ENCODE data around the gene TMEM186. TPM values are rescaled to one million over a fixed set of nuclear protein-coding genes. Genes with fewer than 3 reads are reported as not detected.
A peak's percentile ranks its signal among the peaks of the same experiment; 100 is the strongest.
"Not testable (repeated sequence)": the region's sequence is repeated elsewhere in the genome, so short reads cannot be mapped to it uniquely, and the experiment has no call there.

The TMEM186 gene, protein sequence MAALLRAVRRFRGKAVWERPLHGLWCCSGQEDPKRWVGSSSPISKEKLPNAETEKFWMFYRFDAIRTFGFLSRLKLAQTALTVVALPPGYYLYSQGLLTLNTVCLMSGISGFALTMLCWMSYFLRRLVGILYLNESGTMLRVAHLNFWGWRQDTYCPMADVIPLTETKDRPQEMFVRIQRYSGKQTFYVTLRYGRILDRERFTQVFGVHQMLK
- polyA plus RNA-seq (ENCODE audit: insufficient read length in 3 of 3): 10 to 100 TPM; 16.2 to 16.9 (median 16.9) TPM
- long read RNA-seq, donor 1, partial matches to known transcripts: 167 of 170 reads
- long read RNA-seq, donor 1, other reads (novel, unspliced or antisense): 0 of 170 reads
- long read RNA-seq, donor 2, partial matches to known transcripts: 0 of 2 reads
- long read RNA-seq, donor 2, other reads (novel, unspliced or antisense): 0 of 2 reads
- long read RNA-seq, donor 3, transcript TMEM186-201 (2 exons, 1,448 nt): major isoform, 12 of 12 reads
- long read RNA-seq, donor 3, partial matches to known transcripts: 0 of 12 reads
- long read RNA-seq, donor 3, other reads (novel, unspliced or antisense): 0 of 12 reads
- long read RNA-seq, donor 4, partial matches to known transcripts: 152 of 156 reads
- long read RNA-seq, donor 4, other reads (novel, unspliced or antisense): 0 of 156 reads
- long read RNA-seq, donor 5: 0 reads
- long read RNA-seq, donor 6, transcript TMEM186-201 (2 exons, 1,448 nt): major isoform, 5 of 5 reads
- long read RNA-seq, donor 6, partial matches to known transcripts: 0 of 5 reads
- long read RNA-seq, donor 6, other reads (novel, unspliced or antisense): 0 of 5 reads
- long read RNA-seq, donor 7, partial matches to known transcripts: 0 of 2 reads
- long read RNA-seq, donor 7, other reads (novel, unspliced or antisense): 0 of 2 reads
- long read RNA-seq, donor 8: 0 reads
- long read RNA-seq, donor 9, partial matches to known transcripts: 0 of 3 reads
- long read RNA-seq, donor 9, other reads (novel, unspliced or antisense): 0 of 3 reads
- long read RNA-seq, donor 10, transcript TMEM186-201 (2 exons, 1,448 nt): major isoform, 6 of 178 reads
- long read RNA-seq, donor 10, partial matches to known transcripts: 172 of 178 reads
- long read RNA-seq, donor 10, other reads (novel, unspliced or antisense): 0 of 178 reads
- long read RNA-seq, donor 11, partial matches to known transcripts: 0 of 2 reads
- long read RNA-seq, donor 11, other reads (novel, unspliced or antisense): 0 of 2 reads
- long read RNA-seq, donor 12, partial matches to known transcripts: 0 of 4 reads
- long read RNA-seq, donor 12, other reads (novel, unspliced or antisense): 0 of 4 reads
- long read RNA-seq, donor 13: 0 reads
- long read RNA-seq, donor 14, partial matches to known transcripts: 0 of 4 reads
- long read RNA-seq, donor 14, other reads (novel, unspliced or antisense): 0 of 4 reads
- long read RNA-seq, donor 15, partial matches to known transcripts: 0 of 2 reads
- long read RNA-seq, donor 15, other reads (novel, unspliced or antisense): 0 of 2 reads
- long read RNA-seq, donor 16, transcript TMEM186-201 (2 exons, 1,448 nt): major isoform, 8 of 8 reads
- long read RNA-seq, donor 16, partial matches to known transcripts: 0 of 8 reads
- long read RNA-seq, donor 16, other reads (novel, unspliced or antisense): 0 of 8 reads

DNA sequence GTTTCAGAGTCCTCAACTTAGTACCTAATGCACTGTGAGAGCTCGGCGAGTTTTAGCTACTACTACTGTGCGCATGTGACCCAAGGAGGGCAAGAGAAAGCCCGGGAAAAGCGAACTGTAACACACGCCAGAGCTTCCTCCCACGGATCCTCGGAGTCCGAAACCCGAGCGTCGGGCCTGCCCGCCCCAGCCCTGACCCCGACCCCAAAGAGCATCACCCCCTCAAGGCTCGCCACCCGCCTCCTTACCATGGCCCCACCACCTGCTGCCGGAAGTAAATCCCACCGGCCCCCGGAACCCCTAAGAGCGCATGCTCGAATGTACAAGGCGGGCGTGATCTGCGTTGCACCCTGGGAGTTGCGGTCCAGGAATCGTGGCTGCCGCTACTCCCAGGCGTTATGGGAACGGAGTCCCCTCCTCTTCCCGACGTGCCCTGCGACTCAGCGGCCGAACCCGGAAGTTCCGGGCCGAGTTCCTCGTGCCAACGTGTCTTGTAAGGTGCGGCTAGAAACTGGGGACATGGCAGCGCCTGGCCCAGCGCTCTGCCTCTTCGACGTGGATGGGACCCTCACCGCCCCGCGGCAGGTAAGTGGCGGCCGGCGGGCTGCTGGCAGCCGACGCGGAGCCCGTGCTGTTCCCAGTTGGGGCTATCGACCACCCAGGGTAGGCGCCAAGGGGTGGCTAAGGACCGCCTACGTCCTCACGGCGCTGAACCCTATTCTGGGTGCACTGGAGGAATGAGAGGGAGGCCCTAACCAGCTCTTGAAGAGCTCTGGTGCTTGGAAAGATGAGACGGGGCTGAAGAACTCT is at the start of gene TMEM186, which contains the start of gene PMM2:
TSS of gene TMEM186 (minus strand) at position 276 of the 810 bp plus-strand sequence. CDS start at position 251, 25 bp downstream.
TSS of gene PMM2 (plus strand) at position 476 of the 810 bp plus-strand sequence. CDS start at position 520, 44 bp downstream.
- peak; percentile 83 to 95 (median 91) for DNase-seq (ENCODE audit: extremely low read depth in 1 of 11, low read depth in 9 of 11, low spot score in 4 of 11)

GRCh38 chr16:8847145-8847544 is 49.7 kb upstream of the TMEM186 start:
- DNase-seq (ENCODE audit: extremely low read depth in 1 of 11, low read depth in 9 of 11, low spot score in 4 of 11): no peak

- DNase-seq (ENCODE audit: extremely low read depth in 1 of 11, low read depth in 9 of 11, low spot score in 4 of 11): no peak
Measured at GRCh38 chr16:8846401-8846932, 49.0 kb upstream of the TMEM186 start.

- DNase-seq (ENCODE audit: extremely low read depth in 1 of 11, low read depth in 9 of 11, low spot score in 4 of 11): no peak
Measured at GRCh38 chr16:8845699-8846298, 48.4 kb upstream of the TMEM186 start.

GRCh38 chr16:8843296-8843695 is 45.9 kb upstream of the TMEM186 start:
- DNase-seq (ENCODE audit: extremely low read depth in 1 of 11, low read depth in 9 of 11, low spot score in 4 of 11): not testable (repeated sequence)

DNA sequence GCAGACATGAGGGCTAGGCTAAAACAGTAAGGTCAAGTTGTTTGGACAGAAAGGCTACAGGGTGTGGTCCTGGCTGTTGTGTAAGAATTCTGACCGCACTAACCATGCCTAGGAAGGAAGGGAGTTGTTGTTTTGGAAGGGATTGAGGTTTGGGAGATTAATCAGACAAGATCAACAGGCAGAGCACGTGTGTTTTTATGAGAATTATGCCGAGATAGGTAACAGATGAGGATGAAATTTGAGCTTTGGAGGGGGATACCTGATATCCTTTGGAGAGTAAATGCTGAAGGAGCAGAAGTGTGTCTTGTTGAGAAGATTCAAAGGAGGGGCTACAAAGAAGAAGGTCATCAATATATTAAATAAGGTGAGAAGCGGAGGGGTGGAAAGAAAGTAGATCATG is 44.6 kb upstream of the TMEM186 start:
- DNase-seq (ENCODE audit: extremely low read depth in 1 of 11, low read depth in 9 of 11, low spot score in 4 of 11): not testable (repeated sequence)

DNA sequence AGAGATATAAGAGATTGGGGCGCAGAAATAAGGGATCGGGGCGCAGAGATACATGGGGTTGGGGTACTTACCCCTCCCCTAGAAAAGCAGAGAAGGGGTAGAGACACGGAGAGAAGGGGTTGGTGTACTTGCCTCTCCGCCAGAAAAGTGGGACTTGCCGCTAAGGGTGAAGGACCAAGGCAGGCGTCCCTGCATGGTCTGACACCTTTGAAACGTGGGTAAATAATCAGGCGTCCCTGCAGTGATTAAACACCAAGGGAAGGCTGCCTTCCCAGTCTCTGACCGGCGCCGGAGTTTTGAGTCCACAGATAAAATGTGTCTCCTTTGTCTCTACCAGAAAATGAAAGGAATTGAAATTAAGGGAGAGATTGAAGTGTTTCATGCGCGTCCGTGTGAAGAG is 40.2 kb upstream of the TMEM186 start:
- DNase-seq (ENCODE audit: extremely low read depth in 1 of 11, low read depth in 9 of 11, low spot score in 4 of 11): not testable (repeated sequence)

DNA sequence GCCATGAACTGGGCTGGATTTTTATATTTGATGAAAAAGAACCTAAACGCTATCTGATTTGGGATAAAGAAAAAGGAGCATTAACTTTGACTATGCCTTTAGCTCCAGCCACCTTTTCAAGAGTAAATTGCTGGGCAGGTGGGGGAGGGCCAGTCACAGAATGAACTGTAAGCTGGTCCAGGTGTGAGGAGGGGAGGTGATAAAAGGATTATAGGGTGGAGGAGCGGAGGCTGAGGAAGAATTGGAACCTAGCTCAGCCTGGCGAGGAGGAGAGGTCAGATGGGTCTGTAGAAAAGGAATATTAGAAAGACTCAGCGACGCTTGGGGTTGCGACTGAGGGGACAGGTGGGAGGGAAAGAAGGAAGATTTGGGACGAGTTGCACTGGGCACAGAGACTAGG is 39.4 kb upstream of the TMEM186 start:
- not testable (repeated sequence) for DNase-seq (ENCODE audit: extremely low read depth in 1 of 11, low read depth in 9 of 11, low spot score in 4 of 11)

- DNase-seq (ENCODE audit: extremely low read depth in 1 of 11, low read depth in 9 of 11, low spot score in 4 of 11): no peak
Measured at GRCh38 chr16:8832717-8833105, 35.3 kb upstream of the TMEM186 start.

DNA sequence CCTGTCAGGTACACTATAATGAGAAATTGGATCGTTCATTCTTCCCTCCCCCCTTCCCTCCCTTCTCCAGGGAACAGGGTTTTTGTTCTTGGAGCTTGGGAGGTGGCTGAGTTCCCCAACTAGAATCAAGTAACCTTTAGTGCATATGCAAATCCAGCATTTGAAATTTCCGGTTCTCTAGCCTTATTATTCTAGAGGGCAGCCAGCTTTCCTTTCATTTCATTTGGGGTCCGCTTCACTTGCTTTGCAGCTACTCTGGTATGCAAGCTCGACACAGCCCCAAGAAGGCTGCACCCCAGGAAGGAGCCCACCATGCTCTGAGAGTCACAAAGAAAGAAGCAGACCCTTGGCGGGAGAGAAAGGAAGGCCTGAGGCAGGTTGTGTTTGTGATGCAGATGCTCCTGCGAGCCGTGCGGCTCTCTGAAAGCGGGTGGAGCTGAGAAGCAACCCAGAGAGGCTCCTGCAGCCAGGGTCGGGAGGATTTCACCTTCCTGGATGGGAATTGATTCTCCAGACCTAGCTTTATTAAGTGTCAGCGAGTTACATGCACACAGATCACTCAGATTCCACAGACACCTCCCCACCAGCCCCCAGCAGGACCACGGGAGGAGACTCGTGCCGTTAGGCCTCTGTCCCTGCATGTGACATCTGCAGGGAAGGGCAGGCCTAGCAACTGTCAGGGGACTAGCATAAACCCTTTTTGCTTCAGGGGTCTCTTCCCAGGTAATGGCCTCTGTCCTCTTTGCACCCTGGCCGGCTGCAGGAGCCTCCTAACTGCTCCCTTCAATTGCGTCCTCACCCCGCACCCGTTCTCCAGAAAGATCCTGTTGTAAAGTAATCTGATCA is 34.7 kb upstream of the TMEM186 start:
- no peak for DNase-seq (ENCODE audit: extremely low read depth in 1 of 11, low read depth in 9 of 11, low spot score in 4 of 11)

GRCh38 chr16:8831450-8831849 is 34.0 kb upstream of the TMEM186 start:
- no peak for DNase-seq (ENCODE audit: extremely low read depth in 1 of 11, low read depth in 9 of 11, low spot score in 4 of 11)

DNA sequence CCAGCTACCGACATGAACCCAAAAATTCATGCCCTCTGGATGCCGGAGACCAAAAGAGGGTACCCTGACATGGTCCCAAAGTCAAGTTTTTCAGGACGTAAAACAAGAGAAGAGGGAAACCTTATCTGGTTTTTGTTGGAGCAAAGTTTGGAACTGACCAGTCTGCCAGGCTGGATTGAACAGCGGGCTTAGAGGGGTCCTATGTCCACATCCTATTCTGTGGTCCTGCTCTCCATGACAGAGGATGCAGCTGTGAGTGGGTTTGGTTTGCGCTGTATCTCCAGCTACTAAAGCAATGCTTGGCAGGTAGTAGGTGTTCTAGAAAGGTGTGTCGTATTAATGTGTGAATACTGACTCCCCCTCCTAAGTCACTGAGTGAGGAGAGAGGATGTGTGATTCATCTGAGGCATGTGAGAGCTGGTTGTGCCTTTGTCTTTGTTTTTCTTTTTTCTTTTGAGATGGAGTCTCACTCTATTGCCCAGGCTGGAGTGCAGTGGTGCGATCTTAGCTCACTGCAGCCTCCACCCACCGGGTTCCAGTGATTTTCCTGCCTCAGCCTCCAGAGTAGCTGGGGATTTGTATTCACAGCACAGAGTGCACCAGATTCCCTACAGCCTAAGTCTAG is 31.2 kb upstream of the TMEM186 start:
- no peak for DNase-seq (ENCODE audit: extremely low read depth in 1 of 11, low read depth in 9 of 11, low spot score in 4 of 11)

DNA sequence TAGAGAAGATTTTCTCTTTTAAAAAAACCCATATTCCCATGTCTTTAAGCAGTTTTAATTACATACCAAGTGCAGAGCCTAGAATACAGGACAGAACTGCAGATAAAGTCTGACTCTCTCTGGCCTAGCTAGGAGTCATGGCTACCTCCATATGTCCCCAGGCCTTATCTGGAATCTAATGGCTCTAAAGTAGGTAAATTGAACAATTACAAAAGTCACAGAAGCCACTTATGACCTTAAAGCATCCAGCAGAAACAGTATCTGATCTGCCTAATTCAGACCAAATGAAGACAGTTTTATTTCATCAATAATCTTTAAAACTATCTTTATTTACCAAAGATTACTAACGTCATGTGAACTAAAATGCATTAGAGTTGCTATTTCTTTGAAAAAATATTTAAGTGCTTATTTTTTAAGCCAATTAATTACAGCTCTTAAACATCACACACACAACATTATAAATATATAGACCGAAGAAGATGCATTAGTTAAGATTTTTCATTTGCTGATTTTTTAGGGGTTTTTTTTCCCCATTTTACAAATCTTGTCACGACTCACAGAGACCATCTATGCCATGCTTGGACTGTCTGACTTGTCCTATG is 28.9 kb upstream of the TMEM186 start:
- no peak for DNase-seq (ENCODE audit: extremely low read depth in 1 of 11, low read depth in 9 of 11, low spot score in 4 of 11)

GRCh38 chr16:8822403-8822802 is 25.0 kb upstream of the TMEM186 start:
- DNase-seq (ENCODE audit: extremely low read depth in 1 of 11, low read depth in 9 of 11, low spot score in 4 of 11): no peak

DNA sequence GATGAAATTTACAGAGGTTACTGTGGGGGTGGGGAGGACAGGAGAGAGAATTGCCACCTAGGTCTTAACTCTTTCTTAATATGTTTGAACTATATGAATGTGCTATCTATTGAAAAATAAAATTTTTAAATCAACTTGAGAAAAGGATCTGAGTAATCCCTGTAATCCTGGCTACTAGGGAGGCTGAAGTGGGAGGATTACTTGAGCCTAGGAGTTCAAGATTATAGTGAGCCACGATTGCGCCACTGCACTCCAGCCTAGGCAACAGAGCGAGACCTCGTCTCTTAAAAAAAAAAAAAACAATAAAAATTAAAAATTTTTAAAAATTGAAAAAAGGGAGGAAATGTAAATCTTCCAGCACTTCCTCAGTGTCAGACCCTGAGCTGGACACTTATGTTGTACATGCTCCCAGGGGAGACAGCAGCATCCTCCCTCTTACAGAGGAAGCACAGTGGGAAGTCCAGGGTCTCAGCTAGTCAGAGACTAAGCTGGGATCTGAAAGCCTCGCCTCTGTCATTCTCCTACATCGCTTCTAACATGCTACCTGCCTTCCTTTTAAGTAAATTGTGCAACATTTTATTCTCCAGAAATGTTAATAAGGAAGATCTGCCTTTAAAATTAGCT is 22.1 kb upstream of the TMEM186 start:
- DNase-seq (ENCODE audit: extremely low read depth in 1 of 11, low read depth in 9 of 11, low spot score in 4 of 11): no peak
